ENCODE data around the gene AMT. TPM values are rescaled to one million over a fixed set of nuclear protein-coding genes. Genes with fewer than 3 reads are reported as not detected.
A peak's percentile ranks its signal among the peaks of the same experiment; 100 is the strongest.

AMT gene
- total and polyA plus RNA-seq, 2 experiments from 2014 or later = 1.6 to 1.7 TPM

DNA sequence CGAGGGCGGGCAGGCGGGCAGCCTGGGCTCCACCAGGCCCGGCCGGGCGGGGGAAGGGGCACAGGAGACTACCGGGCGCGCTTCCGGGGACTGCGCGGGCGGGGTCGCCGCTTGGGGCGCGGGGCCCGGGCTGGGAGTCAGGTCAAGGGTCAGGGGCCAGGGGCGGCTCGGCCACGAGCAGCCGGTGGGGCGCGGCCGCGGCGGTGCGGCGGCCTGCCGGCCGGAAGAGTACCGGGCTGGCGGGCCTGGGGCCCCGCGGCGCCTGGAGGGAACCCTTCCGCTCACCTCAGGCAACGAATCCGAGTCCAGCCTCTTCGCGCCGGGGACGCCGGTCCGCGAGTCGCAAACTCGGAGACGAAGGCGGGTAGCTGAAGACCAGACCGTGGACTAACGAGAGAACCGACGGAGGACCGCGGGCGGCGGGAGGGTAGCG lies 10.7 kb downstream of the AMT start:
- in situ Hi-C loops (cut with MboI) = no loop called here
- H3K9ac ChIP-seq = peak overlapping the region; percentile 92
- DNase-seq = no peak
- no peaks in the 10 kb centered on the region for H3K27me3 ChIP-seq (replicated peaks; ENCODE audit: insufficient read depth)
- H3K4me2 ChIP-seq (ENCODE audit: unreplicated experiment) = peak overlapping the region; percentile 99
- H3K79me2 ChIP-seq (ENCODE audit: insufficient read depth) = peaks cover 91% of the 10 kb centered on the region
- no peaks in the 10 kb centered on the region for H3K9me2 ChIP-seq (ENCODE audit: insufficient read depth)
- peaks cover 26% of the 10 kb centered on the region for H3F3A ChIP-seq (ENCODE audit: insufficient read depth)
- H3K9me3 ChIP-seq (ENCODE audit: low read depth) = no peaks in the 10 kb centered on the region
- peaks cover 39% of the 10 kb centered on the region for H3K4me1 ChIP-seq (ENCODE audit: insufficient read depth)
- WGBS, 2 experiments (ENCODE audit: low coverage in 1 of 2, low lambda C conversion rate in 2 of 2, missing lambda C conversion rate in 2 of 2) = 1 to 2% methylated on average over 41 to 58 of the region's 59 CpGs
- no peak overlapping the region for H2AFZ ChIP-seq
- no peaks in the 10 kb centered on the region; the same call in 1 of the 2 replicates for H3K36me3 ChIP-seq (ENCODE audit: low read depth)
- H3K27ac ChIP-seq = peak overlapping the region; percentile 84
- peak overlapping the region; percentile 83 for H3K4me3 ChIP-seq
- H4K20me1 ChIP-seq (ENCODE audit: insufficient read depth) = peaks cover 30% of the 10 kb centered on the region
- TF ChIP-seq EZH2phosphoT487 (IDR thresholded peaks at IDR 0.05; ENCODE audit: insufficient read depth, low read depth) = no peak
- TF ChIP-seq EZH2 (IDR thresholded peaks at IDR 0.05; ENCODE audit: insufficient read depth, poor library complexity, severe bottlenecking) = no peak

- in situ Hi-C loops (cut with MboI) = no loop called here
- H3K4me1 ChIP-seq (ENCODE audit: insufficient read depth) = peaks cover 44% of the 10 kb centered on the region
- TF ChIP-seq EZH2 (IDR thresholded peaks at IDR 0.05; ENCODE audit: insufficient read depth, poor library complexity, severe bottlenecking) (no peak), EZH2phosphoT487 (IDR thresholded peaks at IDR 0.05; ENCODE audit: insufficient read depth, low read depth) (no peak)
- H3K9ac ChIP-seq = peak overlapping the region; percentile 92
- H3K4me2 ChIP-seq (ENCODE audit: unreplicated experiment) = peak overlapping the region; percentile 99
- no peak overlapping the region for H2AFZ ChIP-seq
- no peaks in the 10 kb centered on the region; the same call in 1 of the 2 replicates for H3K36me3 ChIP-seq (ENCODE audit: low read depth)
- peak overlapping the region; percentile 84 for H3K27ac ChIP-seq
- H3K9me2 ChIP-seq (ENCODE audit: insufficient read depth) = no peaks in the 10 kb centered on the region
- H3K27me3 ChIP-seq (replicated peaks; ENCODE audit: insufficient read depth) = no peaks in the 10 kb centered on the region
- H4K20me1 ChIP-seq (ENCODE audit: insufficient read depth) = peaks cover 36% of the 10 kb centered on the region
- peaks cover 96% of the 10 kb centered on the region for H3K79me2 ChIP-seq (ENCODE audit: insufficient read depth)
- DNase-seq = peak; percentile 77
- peaks cover 31% of the 10 kb centered on the region for H3F3A ChIP-seq (ENCODE audit: insufficient read depth)
- WGBS, 2 experiments (ENCODE audit: low coverage in 1 of 2, low lambda C conversion rate in 2 of 2, missing lambda C conversion rate in 2 of 2) = 1 to 2% methylated on average over 30 to 32 of the region's 33 CpGs
- H3K4me3 ChIP-seq = peak overlapping the region; percentile 83
- H3K9me3 ChIP-seq (ENCODE audit: low read depth) = no peaks in the 10 kb centered on the region
Measured at GRCh38 chr3:49410846-49411534, 11.3 kb downstream of the AMT start.

GRCh38 chr3:49410066-49410845 lies 12.0 kb downstream of the AMT start:
- H3K27ac ChIP-seq = peak overlapping the region; percentile 84
- H3K27me3 ChIP-seq (replicated peaks; ENCODE audit: insufficient read depth) = no peaks in the 10 kb centered on the region
- DNase-seq = no peak
- H3K79me2 ChIP-seq (ENCODE audit: insufficient read depth) = peaks cover 96% of the 10 kb centered on the region
- no peaks in the 10 kb centered on the region for H3K9me3 ChIP-seq (ENCODE audit: low read depth)
- H3K36me3 ChIP-seq (ENCODE audit: low read depth) = no peaks in the 10 kb centered on the region; the same call in 1 of the 2 replicates
- WGBS, 2 experiments (ENCODE audit: low coverage in 1 of 2, low lambda C conversion rate in 2 of 2, missing lambda C conversion rate in 2 of 2) = 9 to 10% methylated on average over 4 of the region's 4 CpGs
- TF ChIP-seq EZH2phosphoT487 (IDR thresholded peaks at IDR 0.05; ENCODE audit: insufficient read depth, low read depth) (no peak), EZH2 (IDR thresholded peaks at IDR 0.05; ENCODE audit: insufficient read depth, poor library complexity, severe bottlenecking) (no peak)
- H3K9me2 ChIP-seq (ENCODE audit: insufficient read depth) = no peaks in the 10 kb centered on the region
- H2AFZ ChIP-seq = no peak overlapping the region
- peaks cover 51% of the 10 kb centered on the region for H3K4me1 ChIP-seq (ENCODE audit: insufficient read depth)
- peaks cover 39% of the 10 kb centered on the region for H3F3A ChIP-seq (ENCODE audit: insufficient read depth)
- H3K4me2 ChIP-seq (ENCODE audit: unreplicated experiment) = peak overlapping the region; percentile 99
- in situ Hi-C loops (cut with MboI) = no loop called here
- H3K9ac ChIP-seq = peak overlapping the region; percentile 92
- peak overlapping the region; percentile 83 for H3K4me3 ChIP-seq
- peaks cover 42% of the 10 kb centered on the region for H4K20me1 ChIP-seq (ENCODE audit: insufficient read depth)
